GM18873 (cell line): ENCODE data around the gene SPSB1.
A peak's percentile ranks its signal among the peaks of the same experiment; 100 is the strongest.

Source experiments
- ATAC-seq: cut with Tn5 transposase; IDR thresholded peaks from one replicate; pipeline ENCODE4 v1.9.1; 2021; ENCODE audit warnings: mild to moderate bottlenecking, moderate library complexity, moderate number of reproducible peaks; ENCODE audit not compliant: unreplicated experiment, low FRiP score

The SPSB1 gene

GRCh38 chr1:9258629-9259028 lies 34.1 kb upstream of the SPSB1 start:
- ATAC-seq, result no peak

DNA sequence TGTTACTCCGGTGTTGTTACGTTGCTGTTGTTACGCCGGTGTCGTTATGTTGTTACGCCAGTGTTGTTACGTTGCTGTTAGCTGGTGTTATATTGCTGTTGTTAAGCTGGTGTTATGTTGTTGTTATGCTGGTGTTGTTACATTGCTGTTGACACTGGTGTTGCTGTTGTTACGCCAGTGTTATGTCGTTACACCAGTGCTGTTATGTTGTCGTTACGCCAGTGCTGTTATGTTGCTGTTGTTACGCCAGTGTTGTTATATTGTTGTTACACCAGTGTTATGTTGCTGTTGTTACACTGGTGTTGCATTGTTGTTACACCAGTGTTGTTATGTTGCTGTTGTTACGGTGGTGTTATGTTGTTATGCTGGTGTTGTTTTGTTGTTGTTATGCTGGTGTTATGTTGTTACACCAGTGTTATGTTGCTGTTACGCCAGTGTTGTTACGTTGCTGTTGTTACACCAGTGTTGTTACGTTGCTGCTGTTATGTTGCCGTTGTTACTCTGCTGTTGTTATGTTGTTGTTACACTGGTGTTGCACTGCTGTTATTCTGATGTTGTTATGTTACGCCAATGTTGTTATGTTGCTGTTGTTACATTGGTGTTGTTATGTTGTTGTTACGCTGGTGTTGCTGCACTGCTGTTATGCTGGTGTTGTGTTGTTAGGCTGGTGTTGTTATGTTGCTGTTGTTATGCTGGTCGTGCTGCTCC lies 32.5 kb upstream of the SPSB1 start:
- no peak for ATAC-seq

- no peak for ATAC-seq
These were observed 31.2 kb upstream of the SPSB1 start for GRCh38 chr1:9261496-9261895.

DNA sequence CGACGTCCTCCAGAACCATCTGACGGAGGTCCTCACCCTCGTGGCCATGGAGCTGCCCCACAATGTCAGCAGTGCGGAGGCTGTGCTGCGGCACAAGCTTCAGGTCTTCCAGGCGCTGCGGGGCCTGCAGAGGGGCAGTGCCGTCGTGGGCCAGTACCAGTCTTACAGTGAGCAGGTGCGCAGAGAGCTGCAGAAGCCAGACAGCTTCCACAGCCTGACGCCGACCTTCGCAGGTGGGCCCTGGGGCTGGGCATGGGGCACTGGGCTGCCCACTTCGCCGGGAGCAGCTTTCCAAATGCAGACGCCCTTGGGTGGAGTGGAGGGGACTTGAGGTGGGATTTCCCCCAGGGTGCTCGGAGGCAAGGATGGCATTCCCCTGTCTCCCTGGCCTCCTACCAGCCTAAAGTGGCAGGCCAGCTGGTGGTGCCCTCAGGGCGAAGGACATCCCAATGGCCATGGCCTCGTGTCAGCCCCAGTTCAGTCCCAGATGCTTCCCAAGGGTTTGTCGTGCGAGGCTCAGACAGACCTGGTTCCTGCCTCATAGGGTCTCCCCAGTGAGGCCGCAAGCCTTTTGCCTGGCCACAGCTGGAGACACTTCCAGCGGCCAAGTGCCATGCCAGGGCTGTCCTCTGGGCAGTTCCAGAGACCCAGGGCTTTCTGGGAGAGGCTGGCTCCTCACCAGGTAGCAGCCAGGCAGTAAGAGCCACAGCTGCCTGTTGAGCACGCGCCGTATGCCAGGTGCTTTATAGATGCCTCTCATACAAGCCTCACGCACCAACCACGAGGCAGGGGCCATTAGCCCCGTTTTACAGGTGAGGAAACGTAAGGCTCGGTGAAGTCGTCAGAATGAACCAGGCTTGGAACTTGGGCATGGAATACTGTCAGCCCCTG lies 30.4 kb upstream of the SPSB1 start:
- ATAC-seq, result no peak

DNA sequence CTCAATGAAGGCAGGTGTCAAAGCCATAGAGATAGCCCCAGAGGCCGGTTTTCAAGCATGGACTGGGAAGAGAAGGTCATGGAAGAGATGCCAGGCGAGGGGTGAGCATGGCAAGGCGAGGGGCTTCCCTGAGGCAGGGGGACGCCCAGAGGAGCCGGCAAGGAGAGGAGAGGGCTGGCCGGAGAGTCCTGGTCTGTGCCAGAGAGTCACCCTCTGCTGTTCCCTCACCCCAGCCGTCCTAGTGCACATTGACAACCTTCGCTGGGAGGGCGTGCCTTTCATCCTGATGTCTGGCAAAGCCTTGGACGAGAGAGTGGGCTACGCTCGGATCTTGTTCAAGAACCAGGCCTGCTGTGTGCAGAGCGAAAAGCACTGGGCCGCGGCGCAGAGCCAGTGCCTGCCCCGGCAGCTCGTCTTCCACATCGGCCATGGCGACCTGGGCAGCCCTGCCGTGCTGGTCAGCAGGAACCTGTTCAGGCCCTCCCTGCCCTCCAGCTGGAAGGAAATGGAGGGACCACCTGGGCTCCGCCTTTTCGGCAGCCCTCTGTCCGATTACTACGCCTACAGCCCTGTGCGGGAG lies 29.3 kb upstream of the SPSB1 start:
- ATAC-seq, result no peak

DNA sequence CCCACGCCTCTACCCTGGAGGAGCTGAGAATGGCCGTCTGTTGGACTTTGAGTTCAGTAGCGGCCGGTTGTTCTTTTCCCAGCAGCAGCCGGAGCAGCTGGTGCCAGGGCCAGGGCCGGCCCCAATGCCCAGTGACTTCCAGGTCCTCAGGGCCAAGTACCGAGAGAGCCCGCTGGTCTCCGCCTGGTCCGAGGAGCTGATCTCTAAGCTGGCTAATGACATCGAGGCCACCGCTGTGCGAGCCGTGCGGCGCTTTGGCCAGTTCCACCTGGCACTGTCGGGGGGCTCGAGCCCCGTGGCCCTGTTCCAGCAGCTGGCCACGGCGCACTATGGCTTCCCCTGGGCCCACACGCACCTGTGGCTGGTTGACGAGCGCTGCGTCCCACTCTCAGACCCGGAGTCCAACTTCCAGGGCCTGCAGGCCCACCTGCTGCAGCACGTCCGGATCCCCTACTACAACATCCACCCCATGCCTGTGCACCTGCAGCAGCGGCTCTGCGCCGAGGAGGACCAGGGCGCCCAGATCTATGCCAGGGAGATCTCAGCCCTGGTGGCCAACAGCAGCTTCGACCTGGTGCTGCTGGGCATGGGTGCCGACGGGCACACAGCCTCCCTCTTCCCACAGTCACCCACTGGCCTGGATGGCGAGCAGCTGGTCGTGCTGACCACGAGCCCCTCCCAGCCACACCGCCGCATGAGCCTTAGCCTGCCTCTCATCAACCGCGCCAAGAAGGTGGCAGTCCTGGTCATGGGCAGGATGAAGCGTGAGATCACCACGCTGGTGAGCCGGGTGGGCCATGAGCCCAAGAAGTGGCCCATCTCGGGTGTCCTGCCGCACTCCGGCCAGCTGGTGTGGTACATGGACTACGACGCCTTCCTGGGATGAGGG lies 28.5 kb upstream of the SPSB1 start:
- ATAC-seq, result no peak

DNA sequence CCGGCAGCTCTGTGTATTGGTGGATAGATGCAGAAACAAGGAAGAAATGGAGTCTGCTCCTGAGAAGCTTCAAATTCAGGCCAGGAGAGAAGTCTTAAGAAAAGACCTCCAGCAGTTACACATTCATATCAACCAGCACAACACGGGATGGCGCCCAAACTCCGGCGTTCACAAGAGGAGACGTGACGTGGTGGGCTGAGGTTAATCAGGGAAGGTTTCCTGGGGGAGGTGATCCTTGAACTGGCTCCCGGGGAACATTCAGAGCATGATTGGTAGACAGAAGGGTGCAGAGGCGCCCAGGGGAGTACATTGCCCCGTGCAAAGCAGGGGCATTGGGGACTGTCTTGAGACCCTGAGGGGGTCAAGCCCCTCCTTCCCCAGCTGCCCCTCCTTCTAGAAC lies 27.7 kb upstream of the SPSB1 start:
- ATAC-seq, result no peak

- ATAC-seq, result no peak
These were observed 26.7 kb upstream of the SPSB1 start for GRCh38 chr1:9265968-9266367.

DNA sequence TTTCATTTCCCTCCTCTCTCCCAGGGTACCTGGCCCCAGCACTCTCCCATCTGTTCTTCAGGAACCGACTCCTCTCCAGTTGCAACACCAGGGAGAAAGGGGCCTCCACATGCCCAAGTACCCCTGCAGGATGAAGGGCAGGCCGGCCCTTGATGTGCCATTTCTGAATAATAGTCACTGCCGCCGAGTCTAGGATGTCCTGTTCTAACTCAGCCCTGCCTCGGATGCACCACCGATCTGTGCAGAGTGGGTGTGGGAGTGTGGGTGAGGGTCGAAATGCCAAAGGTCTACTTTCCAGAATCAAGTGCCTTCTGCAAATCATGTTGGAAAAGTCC lies 25.4 kb upstream of the SPSB1 start:
- no peak for ATAC-seq

DNA sequence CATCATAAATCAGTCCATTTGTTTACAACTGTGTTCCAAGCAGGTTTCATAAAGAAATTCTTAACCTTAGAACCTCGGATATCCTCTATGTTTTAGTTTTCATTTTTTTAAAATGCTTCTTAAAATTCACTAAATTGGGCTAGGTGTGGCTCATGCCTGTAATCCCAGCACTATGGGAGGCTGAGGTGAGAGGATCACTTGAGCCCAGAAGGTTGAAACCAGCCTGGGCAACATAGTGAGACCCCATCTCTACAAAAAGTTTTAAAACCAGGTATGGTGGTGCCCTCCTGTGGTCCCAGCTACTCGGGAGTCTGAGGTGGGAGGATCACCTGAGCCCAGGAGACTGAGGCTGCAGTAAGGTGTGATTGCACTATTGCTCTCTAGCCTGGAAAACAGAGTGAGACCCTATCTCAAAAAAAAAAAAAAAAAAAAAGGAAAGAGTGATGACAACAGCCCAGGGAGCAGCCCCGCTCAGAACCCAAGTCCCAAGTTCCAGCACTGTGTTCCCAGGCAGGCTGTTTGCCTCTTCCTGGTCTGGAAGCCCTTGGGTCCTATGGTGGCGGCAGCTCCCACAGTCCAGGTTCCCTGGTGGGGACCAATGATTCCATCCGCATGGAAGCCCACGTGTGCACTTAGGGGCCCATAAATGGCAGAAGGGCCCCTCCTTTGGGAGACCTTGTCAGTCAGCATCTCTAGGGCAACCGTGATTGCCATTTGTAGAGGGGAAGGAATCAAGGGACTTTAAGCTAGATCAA lies 24.7 kb upstream of the SPSB1 start:
- ATAC-seq, result no peak

DNA sequence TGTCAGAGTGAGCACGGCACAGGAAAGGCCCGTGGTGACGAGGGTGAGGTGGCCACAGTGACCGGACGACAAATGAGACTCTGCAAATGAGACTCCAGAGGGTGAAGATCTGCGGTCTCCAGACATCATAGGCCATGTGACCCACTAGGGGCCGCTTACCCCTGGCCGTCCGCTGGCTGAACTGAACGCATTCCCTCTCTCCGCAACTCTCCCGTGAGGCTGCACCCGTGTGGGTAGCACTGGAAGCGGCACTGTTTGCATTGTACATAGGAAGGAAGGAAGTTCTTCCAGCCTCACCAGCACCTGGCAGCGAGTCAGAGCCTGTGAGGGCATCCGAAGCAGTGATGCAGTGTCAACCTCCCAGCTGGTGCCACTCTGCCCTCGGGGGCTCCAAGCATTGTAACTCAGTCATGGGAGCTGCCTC lies 23.6 kb upstream of the SPSB1 start:
- no peak for ATAC-seq

DNA sequence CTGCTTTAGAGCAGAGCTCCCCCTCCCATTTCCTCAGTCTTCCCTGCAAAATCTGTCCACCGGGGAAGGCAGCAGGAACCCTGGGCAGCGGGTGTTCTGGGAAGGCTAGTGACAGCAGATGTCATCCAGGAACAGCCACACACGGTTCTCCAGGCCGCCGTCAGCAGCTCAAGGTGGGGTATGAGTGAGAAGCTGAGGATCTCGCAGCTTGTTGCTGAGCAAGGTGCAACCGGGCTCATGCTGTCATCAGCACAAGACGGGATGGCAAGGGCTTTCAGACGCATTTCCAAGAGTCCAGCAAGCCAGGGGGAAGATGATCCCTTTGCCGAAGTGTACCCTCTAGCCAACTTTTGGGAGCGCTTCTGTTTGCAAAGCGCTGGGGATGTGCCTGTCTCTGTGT lies 23.0 kb upstream of the SPSB1 start:
- no peak for ATAC-seq

DNA sequence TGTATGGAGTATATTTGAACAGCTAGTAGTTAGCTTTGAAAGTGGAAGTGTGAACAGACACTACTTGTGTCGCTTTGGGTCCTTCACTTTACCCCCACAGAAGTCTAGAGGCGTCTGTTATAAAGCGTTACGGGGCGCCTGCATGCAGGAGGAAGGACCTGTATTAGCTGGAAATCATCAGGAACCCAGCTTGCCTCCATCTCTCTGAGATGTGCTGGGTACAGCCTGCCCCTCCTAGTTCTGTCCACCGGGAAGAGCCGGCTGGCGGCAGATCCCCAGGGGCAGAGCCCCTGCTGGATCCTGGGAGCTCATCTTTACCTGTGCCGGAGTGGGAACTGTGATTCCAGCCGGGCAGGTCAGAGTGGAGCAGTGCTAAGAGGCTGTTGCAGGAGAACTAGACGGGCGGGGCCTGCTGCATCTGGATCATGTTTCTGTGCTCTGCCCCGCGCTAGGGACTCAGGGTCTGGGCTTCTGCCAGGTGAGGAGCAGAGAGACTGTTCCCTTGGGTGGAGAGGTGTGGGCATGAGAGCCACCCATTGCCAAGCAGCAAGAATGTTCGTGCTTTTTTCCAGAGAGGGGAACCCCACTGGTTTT lies 22.3 kb upstream of the SPSB1 start:
- ATAC-seq, result no peak

DNA sequence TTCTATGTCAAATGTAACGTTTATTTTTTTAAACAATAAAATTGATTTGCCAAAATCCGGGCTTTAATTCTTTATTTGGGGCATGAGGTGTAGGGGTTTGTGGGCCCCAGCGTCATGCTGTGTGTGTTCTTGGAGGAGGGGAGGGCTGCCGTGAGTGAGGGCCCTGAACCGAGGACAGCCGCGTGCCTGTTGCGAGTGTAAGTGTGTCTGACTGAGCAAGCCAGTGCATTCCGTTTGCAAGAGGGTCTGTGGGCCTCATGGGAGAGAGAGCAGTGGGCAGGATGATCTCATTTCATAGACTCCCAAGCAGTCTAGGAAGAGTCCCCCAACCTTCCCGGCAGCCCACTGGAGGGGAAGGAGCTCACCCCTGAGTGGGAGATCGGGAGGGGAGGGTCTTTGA lies 21.4 kb upstream of the SPSB1 start:
- no peak for ATAC-seq

DNA sequence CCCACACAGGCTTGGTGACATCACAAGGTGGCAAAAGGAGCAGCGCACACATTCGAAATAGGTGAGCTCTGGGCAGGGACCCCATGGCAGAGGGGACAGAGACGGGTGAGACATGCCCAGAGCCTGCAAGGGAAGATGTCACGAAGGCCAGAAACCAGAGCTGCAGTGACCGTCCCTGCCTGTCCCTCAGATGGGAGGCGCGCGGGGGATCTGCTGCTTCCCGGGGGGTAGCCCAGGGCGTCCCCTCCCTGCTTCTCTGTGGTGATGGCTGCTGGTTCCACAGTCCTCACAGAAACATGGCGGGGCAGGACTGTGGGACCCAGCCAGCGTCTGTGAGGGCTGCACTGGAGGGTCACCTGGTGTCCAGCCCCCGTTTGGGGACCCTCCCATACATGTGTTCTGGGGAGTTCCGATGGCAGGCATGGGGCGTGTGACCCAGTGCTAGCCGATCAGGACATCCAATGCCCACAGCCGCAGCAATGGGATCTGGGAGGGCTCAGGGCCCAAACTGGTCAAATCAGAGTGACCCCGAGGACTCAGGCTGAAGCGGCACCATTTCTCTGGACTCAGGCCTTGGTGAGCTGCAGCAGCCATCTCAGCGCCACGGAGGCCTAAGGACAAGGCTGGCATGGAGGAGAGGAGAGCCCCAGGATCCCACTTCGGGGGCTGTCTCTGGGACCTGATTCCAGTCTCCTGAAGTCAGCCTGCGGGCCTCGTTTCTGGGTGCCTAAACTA lies 20.7 kb upstream of the SPSB1 start:
- no peak for ATAC-seq

- no peak for ATAC-seq
These were observed 19.5 kb upstream of the SPSB1 start for GRCh38 chr1:9273177-9273576.

DNA sequence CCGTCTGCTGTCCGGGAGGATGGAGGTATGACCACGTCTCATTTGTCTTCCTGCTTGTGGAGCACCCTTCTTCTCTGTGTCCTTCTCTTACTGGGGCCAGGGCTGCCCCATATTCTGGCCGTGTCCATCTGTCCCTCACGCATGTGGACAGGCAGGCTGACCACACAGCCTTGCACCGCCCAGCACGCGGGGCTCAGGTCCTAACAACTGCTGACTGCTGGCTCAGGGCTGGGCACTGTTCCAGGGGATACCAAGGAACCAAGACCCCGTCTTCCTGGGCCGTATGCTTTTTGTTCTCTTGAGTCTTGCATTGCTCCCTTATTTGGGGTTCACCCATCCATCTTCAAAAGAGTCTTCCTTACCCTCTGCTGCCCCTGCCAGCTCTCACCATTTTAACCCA lies 17.5 kb upstream of the SPSB1 start:
- ATAC-seq, result no peak

DNA sequence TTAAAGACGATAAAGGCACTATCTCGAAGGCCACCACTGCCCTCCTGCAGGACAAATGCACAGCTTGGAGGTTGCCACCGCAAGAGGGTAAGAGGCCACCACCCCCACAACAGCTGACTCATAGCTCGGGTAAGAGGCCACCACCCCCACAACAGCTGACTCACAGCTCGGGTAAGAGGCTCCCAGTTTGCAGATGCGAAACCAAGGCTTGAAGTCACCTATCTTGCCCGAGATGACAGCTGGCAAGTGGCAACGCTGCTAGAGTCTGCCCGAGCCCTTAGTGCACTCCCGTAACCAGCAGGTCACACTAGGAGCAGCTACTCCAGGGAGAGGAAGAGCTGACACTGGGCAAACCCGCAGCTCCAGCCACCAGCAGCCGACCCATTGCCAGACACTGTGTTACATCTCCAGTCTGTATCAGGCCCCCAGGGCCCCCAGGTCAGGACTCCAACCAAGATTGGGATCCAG lies 17.1 kb upstream of the SPSB1 start:
- peak; percentile 76 for ATAC-seq

- ATAC-seq, result no peak
These were observed 14.6 kb upstream of the SPSB1 start for GRCh38 chr1:9278116-9278515.
